Lower leg skin (tissue), 4 donors: Measurements from ENCODE around the gene FAF2. TPM values are rescaled to one million over a fixed set of nuclear protein-coding genes. Genes with fewer than 3 reads are reported as not detected.

Source experiments
- DNase-seq, 2 donors: peaks; one replicate each; pipeline ENCODE4 v3.0.0-alpha.2; 2019; ENCODE audit warnings: low spot score in 2 of 2
- H3K4me3 ChIP-seq: fragments of 200-600 bp; sonication (generic); 2 replicates; pipeline ENCODE4 v1.5.1; 2017; ENCODE audit warnings: mild to moderate bottlenecking, low read depth; ENCODE audit not compliant: poor library complexity, severe bottlenecking
- POLR2A ChIP-seq, 2 donors: fragments of 450-650 bp; IDR thresholded peaks; one replicate each; pipeline ENCODE4 v1.6.1; 2016 to 2017; ENCODE audit warnings: antibody characterized with exemption in 2 of 2, mild to moderate bottlenecking in 1 of 2, moderate library complexity in 1 of 2
- WGBS, 2 donors: methylation state at CpG; one replicate each; pipeline ENCODE4 v1.1.5; 2018; 5-methylcytosine and 5-hydroxymethylcytosine counted together
- intact Hi-C: fragments of 100-400 bp; cut with DNase I; formaldehyde crosslinking; loops from one replicate; pipeline ENCODE4 v1.15.0; 2023; ENCODE audit warnings: low total_unique reads
- total RNA-seq, 4 donors: library from RNA; depleted of rRNA; stranded (reverse); fragments of >200 nt; gene quantifications; one replicate each; pipeline ENCODE4 v1.1.0, GENCODE V29; 2016
- TF ChIP-seq, protein P1 (sequence below), 3 donors: fragments of 450-650 bp; IDR thresholded peaks; one replicate each; pipeline ENCODE4 v1.5.1; 2016; ENCODE audit warnings: antibody characterized with exemption in 3 of 3, mild to moderate bottlenecking in 3 of 3, moderate library complexity in 2 of 3

Gene FAF2
- total RNA-seq, 4 donors from 2014 or later = 32.6 to 35.8 (median 33.7) TPM

DNA sequence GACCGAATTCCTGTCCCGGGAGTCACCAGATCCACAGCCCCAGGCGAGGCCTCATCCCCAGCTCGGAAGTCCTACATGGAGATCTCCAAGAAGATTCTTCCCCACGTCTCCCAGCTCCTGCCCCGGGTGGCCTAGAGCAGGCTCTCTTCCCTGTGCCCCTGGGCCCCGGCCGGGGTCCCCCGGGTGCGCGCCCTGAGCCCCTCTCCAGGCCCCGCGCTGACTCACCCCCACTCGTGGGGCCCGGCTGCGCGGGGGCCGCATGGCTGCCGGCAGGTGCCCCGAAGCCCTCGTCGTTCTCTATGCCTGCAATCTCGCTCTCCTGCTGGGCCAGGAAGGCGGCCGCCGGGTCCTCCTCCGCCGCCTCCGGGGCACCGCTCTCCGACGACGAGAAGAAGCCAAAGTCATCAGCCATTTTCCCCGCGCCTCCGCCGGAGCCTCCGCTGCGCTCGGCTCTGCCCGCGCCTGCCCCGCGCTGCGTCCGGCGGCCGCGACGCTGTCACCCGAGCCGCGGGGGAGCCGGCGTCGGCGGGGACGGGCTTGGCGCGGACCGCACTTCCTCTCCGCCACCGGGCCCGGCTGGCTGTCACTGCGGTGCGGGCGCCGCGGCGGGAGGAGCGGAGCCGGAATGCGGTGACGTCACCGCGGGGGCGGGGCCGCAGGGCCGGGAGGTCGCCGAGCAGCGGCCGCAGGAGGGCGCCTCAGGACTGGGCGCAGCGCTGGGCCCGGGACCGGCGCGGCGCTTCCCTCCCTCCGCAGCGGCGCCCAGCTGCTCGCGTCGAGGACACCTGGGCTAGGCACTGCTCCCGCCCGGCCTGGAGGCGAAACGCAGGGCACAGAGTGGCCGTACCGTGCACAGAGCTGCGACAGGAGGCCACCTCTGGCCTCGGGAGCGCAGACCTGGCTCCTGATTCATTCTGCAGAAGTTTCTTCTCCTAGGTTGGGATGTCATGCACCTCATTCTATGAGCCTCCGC, 31.9 kb upstream of the FAF2 start, which contains the start of gene CLTB:
TSS of gene CLTB (minus strand) at position 588 of the 973 bp plus-strand sequence. CDS start at position 412, 176 bp downstream.
- intact Hi-C loops = loop anchor here (10.0 kb wide), 1 partner anchor 119 kb away; the partner anchor contains the start of gene RNF44
- DNase-seq = peak; percentile 86 to 97
- whole genome bisulfite sequencing, 2 donors = 2 to 4% methylated on average over 18 to 35 of the region's 107 CpGs
- TF ChIP-seq POLR2A (IDR thresholded peaks at IDR 0.05) = no peak
- TF ChIP-seq, protein P1, sequence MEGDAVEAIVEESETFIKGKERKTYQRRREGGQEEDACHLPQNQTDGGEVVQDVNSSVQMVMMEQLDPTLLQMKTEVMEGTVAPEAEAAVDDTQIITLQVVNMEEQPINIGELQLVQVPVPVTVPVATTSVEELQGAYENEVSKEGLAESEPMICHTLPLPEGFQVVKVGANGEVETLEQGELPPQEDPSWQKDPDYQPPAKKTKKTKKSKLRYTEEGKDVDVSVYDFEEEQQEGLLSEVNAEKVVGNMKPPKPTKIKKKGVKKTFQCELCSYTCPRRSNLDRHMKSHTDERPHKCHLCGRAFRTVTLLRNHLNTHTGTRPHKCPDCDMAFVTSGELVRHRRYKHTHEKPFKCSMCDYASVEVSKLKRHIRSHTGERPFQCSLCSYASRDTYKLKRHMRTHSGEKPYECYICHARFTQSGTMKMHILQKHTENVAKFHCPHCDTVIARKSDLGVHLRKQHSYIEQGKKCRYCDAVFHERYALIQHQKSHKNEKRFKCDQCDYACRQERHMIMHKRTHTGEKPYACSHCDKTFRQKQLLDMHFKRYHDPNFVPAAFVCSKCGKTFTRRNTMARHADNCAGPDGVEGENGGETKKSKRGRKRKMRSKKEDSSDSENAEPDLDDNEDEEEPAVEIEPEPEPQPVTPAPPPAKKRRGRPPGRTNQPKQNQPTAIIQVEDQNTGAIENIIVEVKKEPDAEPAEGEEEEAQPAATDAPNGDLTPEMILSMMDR (IDR thresholded peaks at IDR 0.05) = no peak
- peak within 1 kb of the TSS; percentile 96 for H3K4me3 ChIP-seq

DNA sequence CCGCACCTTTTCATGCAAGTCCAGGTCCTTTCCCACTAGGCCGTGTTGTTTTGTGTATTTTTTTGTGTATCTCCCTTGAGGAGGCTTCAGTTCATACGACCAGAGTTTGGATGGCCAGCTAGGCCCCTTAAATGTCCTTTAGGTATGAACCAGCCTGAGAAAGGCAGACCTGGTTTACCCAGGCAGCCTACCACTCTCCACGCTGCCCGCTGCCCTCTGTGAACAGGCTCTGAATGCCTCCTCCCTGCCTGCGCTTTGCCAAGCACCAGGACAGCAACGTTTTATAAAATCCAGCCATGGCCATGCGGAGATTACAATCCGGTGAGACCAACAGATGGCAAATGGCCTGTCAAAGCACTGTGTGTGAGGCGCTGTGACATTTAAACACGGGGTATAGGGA, 31.2 kb upstream of the FAF2 start:
- peak in 1 of 2 donors; percentile 79 for DNase-seq
- 68 to 71% methylated on average over 11 of the region's 11 CpGs for WGBS, 2 donors
- intact Hi-C loops = loop anchor here (10.0 kb wide), 1 partner anchor 118 kb away; the partner anchor contains the start of gene RNF44

DNA sequence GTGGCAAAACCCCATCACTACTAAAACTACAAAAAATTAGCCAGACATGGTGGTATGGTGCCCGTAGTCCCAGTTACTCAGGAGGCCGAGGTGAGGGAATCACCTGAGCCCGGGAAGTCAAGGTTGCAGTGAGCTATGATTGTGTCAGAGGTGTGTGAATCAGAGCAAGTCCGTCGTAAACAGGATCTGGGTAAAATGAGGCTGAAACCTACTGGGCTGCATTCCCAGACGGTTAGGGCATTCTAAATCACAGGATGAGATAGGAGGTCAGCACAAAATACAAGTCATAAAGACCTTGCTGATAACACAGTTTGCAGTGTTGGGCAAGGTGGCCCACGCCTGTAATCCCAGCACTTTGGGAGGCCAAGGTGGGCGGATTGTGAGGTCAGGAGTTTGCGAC, 29.9 kb upstream of the FAF2 start:
- WGBS, 2 donors = 87 to 92% methylated on average over 9 of the region's 9 CpGs
- no peak for TF ChIP-seq POLR2A (IDR thresholded peaks at IDR 0.05)
- TF ChIP-seq, protein P1 (IDR thresholded peaks at IDR 0.05) = peak in 1 of 3 donors; percentile 47
- intact Hi-C loops = loop anchor here (10.0 kb wide), 1 partner anchor 117 kb away; the partner anchor contains the start of gene RNF44

More for the DNA sequence above, 31.2 kb upstream of the FAF2 start:
- no peak overlapping the region for H3K4me3 ChIP-seq
- no peak for TF ChIP-seq POLR2A (IDR thresholded peaks at IDR 0.05)
- TF ChIP-seq, protein P1 (IDR thresholded peaks at IDR 0.05) = no peak

DNA sequence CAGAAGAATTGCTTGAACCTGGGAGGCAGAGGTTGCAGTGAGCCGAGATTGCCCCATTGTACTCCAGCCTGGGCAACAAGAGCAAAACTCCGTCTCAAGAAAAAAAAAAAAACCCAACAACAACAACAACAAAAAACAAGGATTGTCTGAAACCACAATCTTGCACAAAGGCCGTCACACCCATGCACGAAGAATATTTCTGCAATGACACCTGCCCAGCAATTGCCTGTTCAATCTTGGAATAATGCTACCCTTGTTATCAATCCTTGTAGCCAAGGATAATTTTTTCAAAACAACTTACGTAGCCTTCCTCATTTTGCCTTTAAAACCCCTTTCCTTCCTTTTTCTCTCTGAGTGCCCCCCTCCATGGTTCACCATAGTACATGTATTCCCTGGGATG, 28.1 kb upstream of the FAF2 start:
- TF ChIP-seq, protein P1 (IDR thresholded peaks at IDR 0.05) = no peak
- no peak for TF ChIP-seq POLR2A (IDR thresholded peaks at IDR 0.05)
- no peak for DNase-seq
- intact Hi-C loops = no loop called here
- WGBS, 2 donors = 84 to 87% methylated on average over 5 of the region's 5 CpGs
- H3K4me3 ChIP-seq = no peak overlapping the region

More for the DNA sequence above, 29.9 kb upstream of the FAF2 start:
- peak in 1 of 2 donors; percentile 75 for DNase-seq
- no peak overlapping the region for H3K4me3 ChIP-seq

DNA sequence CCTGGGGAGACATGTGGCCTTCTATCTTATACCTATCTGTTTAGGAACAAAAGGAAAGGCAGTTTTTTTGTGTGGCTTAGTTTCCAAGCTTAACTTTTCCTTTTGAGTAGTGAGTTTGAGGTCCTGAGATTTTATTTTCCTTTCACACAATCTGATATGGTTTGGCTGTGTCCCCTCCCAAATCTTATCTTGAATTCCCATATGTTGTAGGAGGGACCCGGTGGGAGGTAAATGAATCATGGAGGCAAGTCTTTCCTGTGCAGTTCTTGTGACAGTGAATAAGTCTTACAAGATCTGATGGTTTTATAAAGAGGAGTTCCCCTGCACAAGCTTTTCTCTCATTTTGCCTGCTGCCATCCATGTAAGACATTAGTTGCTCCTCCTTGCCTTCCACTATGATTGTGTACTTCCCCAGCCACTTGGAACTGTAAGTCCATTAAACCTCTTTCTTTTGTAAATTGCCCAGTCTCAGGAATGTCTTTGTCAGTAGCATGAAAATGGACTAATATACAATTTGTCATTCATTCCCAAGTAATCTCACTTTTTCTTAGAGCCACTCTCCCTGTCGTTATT, 27.1 kb upstream of the FAF2 start:
- 73 to 76% methylated on average over 2 of the region's 2 CpGs for WGBS, 2 donors
- intact Hi-C loops = no loop called here
- no peak for DNase-seq
- no peak for TF ChIP-seq POLR2A (IDR thresholded peaks at IDR 0.05)
- TF ChIP-seq, protein P1 (IDR thresholded peaks at IDR 0.05) = no peak
- H3K4me3 ChIP-seq = no peak overlapping the region
